Bone marrow (tissue), 2 donors: Measurements from ENCODE around the gene USP13.
"Not testable (repeated sequence)": the region's sequence is repeated elsewhere in the genome, so short reads cannot be mapped to it uniquely, and the experiment has no call there.

Experiments
- DNase-seq, 2 donors: peaks; one replicate each; lab custom pipeline; 2025; lab: John Stamatoyannopoulos, UW

The USP13 gene

GRCh38 chr3:179652447-179653095, at the start of gene USP13:
Gene USP13, plus strand, starts transcription at chr3:179653040. Its CDS starts 186 bp downstream, at chr3:179653226.
- DNase-seq: peak; percentile 46

DNA sequence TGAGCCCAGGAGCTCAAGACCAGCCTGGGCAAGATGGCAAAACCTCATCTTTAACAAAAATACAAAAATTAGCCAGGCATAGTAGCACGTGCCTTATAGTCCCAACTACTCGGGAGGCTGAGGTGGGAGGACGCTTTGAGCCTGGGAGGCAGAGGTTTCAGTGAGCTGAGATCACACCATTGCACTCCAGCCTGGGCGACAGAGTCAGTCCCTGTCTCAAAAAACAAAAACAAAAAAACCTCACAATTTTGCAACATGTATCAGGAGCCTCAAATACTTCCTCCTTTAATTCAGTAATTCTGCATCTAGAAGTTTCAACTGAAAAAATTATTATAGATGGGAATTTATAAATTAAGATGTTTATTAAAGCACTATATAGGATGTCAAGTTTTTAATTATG, 49.5 kb upstream of the USP13 start:
- DNase-seq: no peak

GRCh38 chr3:179603831-179604230, 49.0 kb upstream of the USP13 start:
- no peak for DNase-seq

- peak; percentile 77 to 97 for DNase-seq
Measured at GRCh38 chr3:179604321-179605078, 48.3 kb upstream of the USP13 start, which contains the start of the genes MRPL47 and NDUFB5. Gene MRPL47, minus strand, starts transcription at chr3:179604638. Its CDS starts 14 bp downstream, at chr3:179604624. Gene NDUFB5, plus strand, starts transcription at chr3:179604794. Its CDS starts 22 bp downstream, at chr3:179604816.

DNA sequence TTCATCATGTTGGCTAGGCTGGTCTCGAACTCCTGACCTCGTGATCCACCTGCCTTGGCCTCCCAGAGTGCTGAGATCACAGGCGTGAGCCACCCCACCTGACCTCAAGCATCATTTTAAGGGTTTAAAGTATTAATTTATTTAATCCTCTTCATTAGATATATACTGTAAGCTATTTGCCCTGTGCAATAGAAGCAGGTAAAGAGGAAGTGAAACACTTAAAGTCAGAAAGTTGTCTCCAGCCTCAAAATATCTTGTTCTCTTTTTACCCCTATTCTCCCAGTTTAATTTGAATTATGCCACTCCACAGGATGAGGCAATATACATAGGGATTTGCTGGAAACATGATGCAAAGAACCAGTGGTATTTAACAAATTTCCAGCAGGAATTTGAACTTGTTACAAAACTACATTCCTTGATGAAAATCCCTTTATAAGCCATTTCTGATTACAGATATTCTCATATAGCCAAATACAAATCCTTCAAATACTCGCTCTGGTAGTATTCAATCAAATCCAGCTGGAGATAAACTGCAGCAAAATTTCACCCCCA, 46.2 kb upstream of the USP13 start:
- DNase-seq: no peak

- DNase-seq: no peak
Measured at GRCh38 chr3:179608931-179609720, 43.7 kb upstream of the USP13 start.

- DNase-seq: no peak
Measured at GRCh38 chr3:179610066-179610465, 42.8 kb upstream of the USP13 start.

- no peak for DNase-seq
Measured at GRCh38 chr3:179613807-179614206, 39.0 kb upstream of the USP13 start.

- no peak for DNase-seq
Measured at GRCh38 chr3:179615458-179616173, 37.2 kb upstream of the USP13 start.

GRCh38 chr3:179622023-179622422, 30.8 kb upstream of the USP13 start:
- DNase-seq: no peak

- DNase-seq: no peak
Measured at GRCh38 chr3:179624451-179624850, 28.4 kb upstream of the USP13 start.

- no peak for DNase-seq
Measured at GRCh38 chr3:179630753-179631451, 21.9 kb upstream of the USP13 start.

- no peak for DNase-seq
Measured at GRCh38 chr3:179640469-179640868, 12.4 kb upstream of the USP13 start.

- no peak for DNase-seq
Measured at GRCh38 chr3:179642871-179643270, 10.0 kb upstream of the USP13 start.

GRCh38 chr3:179643837-179644236, 9.0 kb upstream of the USP13 start:
- not testable (repeated sequence) for DNase-seq

- DNase-seq: no peak
Measured at GRCh38 chr3:179646177-179646576, 6.7 kb upstream of the USP13 start.

GRCh38 chr3:179651687-179652446, 973 bp upstream of the USP13 start:
- no peak for DNase-seq

DNA sequence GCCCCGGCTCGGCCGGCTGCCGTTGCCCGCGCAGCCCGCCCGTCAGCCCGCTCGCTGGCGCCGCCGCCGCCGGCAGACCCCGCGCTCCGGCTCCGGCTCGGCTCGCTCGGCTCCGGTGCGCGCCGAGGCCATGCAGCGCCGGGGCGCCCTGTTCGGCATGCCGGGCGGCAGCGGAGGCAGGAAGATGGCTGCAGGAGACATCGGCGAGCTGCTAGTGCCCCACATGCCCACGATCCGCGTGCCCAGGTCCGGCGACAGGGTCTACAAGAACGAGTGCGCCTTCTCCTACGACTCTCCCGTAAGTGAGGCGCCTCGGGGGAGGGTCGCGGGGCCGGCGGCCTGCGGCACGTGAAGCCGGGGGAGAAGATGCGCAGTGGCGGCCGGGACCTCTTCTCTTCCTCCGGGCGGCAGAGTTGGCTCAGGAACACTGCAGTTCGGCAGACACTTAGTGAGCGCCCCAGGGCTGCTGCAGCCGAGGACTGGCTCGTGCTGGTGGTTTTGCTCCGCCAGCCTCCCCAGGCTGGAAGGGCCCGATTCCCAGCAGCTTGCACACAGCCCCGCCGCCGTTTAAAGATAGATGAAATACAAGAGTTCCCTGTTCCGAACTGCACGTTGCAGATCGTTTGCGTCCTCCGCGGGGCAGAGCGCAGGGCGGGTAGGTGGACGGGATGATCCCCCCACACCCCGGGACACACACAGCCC, 407 bp downstream of the USP13 start:
- peak; percentile 24 to 73 for DNase-seq

DNA sequence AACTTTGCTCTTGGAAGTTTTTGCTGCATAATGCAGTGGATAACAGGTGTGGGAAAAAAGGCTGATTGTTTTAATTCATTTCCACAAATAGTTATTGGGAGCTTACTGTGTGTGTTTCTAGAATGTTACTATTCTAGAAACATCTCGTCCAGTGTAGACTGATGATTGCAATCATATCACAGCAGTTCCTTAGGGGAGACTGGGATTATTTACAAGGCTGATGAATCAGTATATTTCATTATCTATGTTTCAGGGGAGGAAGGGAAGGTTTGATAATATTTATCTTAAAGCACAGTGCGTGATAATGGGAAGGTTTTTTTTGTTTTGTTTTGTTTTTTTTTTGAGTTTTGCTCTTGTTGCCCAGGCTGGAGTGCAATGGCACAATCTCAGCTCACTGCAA, 2.4 kb downstream of the USP13 start:
- no peak for DNase-seq

- DNase-seq: no peak
Measured at GRCh38 chr3:179658606-179659005, 5.8 kb downstream of the USP13 start.
